Measurements from ENCODE around the gene UTS2. TPM values are rescaled to one million over a fixed set of nuclear protein-coding genes. Genes with fewer than 3 reads are reported as not detected.

UTS2 gene
- total and polyA plus RNA-seq, 9 of the 15 experiments (the other 6 are each of a cell fraction or from before 2014, with no cell fraction given), result 0.22 to 0.29 TPM; not detected in 7

DNA sequence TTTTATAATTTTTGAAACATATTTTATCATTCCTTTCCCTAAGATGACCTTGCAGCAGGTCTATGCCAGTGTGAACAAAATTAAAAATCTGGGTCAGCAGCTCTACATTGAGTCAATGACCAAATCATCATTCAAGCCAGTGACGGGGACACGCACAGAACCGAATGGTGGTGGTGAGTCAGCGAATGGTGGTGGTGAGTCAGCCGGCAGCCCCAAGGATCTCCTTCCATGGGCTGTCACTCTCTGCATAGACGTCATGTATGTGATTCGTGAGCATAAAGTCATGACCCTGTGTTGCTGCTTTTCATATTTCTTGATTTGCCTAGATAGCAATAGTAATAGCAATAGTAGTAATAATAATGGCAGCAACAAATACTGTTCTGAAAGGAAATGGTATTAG, 42.5 kb downstream of the UTS2 start (continued):
- TF ChIP-seq, protein P1, sequence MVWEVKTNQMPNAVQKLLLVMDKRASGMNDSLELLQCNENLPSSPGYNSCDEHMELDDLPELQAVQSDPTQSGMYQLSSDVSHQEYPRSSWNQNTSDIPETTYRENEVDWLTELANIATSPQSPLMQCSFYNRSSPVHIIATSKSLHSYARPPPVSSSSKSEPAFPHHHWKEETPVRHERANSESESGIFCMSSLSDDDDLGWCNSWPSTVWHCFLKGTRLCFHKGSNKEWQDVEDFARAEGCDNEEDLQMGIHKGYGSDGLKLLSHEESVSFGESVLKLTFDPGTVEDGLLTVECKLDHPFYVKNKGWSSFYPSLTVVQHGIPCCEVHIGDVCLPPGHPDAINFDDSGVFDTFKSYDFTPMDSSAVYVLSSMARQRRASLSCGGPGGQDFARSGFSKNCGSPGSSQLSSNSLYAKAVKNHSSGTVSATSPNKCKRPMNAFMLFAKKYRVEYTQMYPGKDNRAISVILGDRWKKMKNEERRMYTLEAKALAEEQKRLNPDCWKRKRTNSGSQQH (CRISPR knock-in tag; IDR thresholded peaks at IDR 0.05), result no peak
- TF ChIP-seq ARID1B (IDR thresholded peaks at IDR 0.05) (peak; percentile 56), SMARCB1 (IDR thresholded peaks at IDR 0.05; ENCODE audit: insufficient read length, low read depth) (no peak), CREB1 (IDR thresholded peaks at IDR 0.05) (peak; percentile 61; the same call in 1 of the 2 replicates), CREB1 (CRISPR knock-in tag; IDR thresholded peaks at IDR 0.05) (peak; percentile 28; the same call in 1 of the 2 replicates), NCOA6 (IDR thresholded peaks at IDR 0.05) (no peak), RBM17 (IDR thresholded peaks at IDR 0.05; ENCODE audit: borderline replicate concordance, low read depth, low read length) (no peak), SREBF2 (CRISPR knock-in tag; IDR thresholded peaks at IDR 0.05) (no peak), DACH1 (IDR thresholded peaks at IDR 0.05; ENCODE audit: partially characterized antibody) (no peak), JUN (IDR thresholded peaks at IDR 0.05; ENCODE audit: borderline replicate concordance, low read depth, low read length) (peak; percentile 96), JUN (CRISPR knock-in tag; IDR thresholded peaks at IDR 0.05; ENCODE audit: borderline replicate concordance) (no peak), TRIM24 (IDR thresholded peaks at IDR 0.05) (0 out of 4 replicates have a peak, but pooled peaks of 1 of the 2 experiments have one; percentile 9), SMARCA4 (IDR thresholded peaks at IDR 0.05) (peak; percentile 65; the same call in 1 of the 2 replicates), TCFL5 (CRISPR knock-in tag; conservative IDR thresholded peaks at IDR 0.05) (no peak), DPF2 (IDR thresholded peaks at IDR 0.05) (peak; percentile 71), C11orf30 (IDR thresholded peaks at IDR 0.05; ENCODE audit: low read depth) (peak; percentile 87), NRF1 (conservative IDR thresholded peaks at IDR 0.05 in 1 of 2, IDR thresholded peaks at IDR 0.05 in 1 of 2) (no peak), MEIS2 (IDR thresholded peaks at IDR 0.05; ENCODE audit: partially characterized antibody) (peak; percentile 73), EHMT2 (IDR thresholded peaks at IDR 0.05) (0 out of 2 replicates have a peak, but pooled peaks have one; percentile 29), CREM (IDR thresholded peaks at IDR 0.05; ENCODE audit: low read depth) (peak; percentile 65), BRD9 (IDR thresholded peaks at IDR 0.05; ENCODE audit: low read depth, partially characterized antibody) (no peak), GABPA (tag; conservative IDR thresholded peaks at IDR 0.05; ENCODE audit: low read depth) (no peak), ZNF165 (CRISPR knock-in tag; IDR thresholded peaks at IDR 0.05; ENCODE audit: borderline replicate concordance) (no peak), RCOR1 (IDR thresholded peaks at IDR 0.05; ENCODE audit: borderline replicate concordance in 1 of 2, low read depth in 2 of 2, low read length in 2 of 2) (peak in 1 of 2 experiments; percentile 10; a peak in 1 of 4 replicates), CBX3 (IDR thresholded peaks at IDR 0.05; ENCODE audit: borderline replicate concordance in 1 of 2, low read length in 2 of 2) (peak in 1 of 2 experiments; percentile 44; a peak in 1 of 3 replicates), NEUROD1 (IDR thresholded peaks at IDR 0.05; ENCODE audit: borderline replicate concordance, low read depth, low read length, partially characterized antibody) (peak; percentile 28)
- TF ChIP-seq, protein P2, sequence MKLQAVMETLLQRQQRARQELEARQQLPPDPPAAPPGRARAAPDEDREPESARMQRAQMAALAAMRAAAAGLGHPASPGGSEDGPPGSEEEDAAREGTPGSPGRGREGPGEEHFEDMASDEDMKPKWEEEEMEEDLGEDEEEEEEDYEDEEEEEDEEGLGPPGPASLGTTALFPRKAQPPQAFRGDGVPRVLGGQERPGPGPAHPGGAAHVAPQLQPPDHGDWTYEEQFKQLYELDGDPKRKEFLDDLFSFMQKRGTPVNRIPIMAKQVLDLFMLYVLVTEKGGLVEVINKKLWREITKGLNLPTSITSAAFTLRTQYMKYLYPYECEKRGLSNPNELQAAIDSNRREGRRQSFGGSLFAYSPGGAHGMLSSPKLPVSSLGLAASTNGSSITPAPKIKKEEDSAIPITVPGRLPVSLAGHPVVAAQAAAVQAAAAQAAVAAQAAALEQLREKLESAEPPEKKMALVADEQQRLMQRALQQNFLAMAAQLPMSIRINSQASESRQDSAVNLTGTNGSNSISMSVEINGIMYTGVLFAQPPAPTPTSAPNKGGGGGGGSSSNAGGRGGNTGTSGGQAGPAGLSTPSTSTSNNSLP (IDR thresholded peaks at IDR 0.05; ENCODE audit: borderline replicate concordance, low read depth, low read length), result no peak
- TF ChIP-seq, protein P3, sequence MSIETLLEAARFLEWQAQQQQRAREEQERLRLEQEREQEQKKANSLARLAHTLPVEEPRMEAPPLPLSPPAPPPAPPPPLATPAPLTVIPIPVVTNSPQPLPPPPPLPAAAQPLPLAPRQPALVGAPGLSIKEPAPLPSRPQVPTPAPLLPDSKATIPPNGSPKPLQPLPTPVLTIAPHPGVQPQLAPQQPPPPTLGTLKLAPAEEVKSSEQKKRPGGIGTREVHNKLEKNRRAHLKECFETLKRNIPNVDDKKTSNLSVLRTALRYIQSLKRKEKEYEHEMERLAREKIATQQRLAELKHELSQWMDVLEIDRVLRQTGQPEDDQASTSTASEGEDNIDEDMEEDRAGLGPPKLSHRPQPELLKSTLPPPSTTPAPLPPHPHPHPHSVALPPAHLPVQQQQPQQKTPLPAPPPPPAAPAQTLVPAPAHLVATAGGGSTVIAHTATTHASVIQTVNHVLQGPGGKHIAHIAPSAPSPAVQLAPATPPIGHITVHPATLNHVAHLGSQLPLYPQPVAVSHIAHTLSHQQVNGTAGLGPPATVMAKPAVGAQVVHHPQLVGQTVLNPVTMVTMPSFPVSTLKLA (conservative IDR thresholded peaks at IDR 0.05), result 0 out of 4 replicates have a peak, but pooled peaks of 1 of the 2 experiments have one; percentile 34

All from K562 (cell line).